ENCODE results near the gene PGM1. TPM values are rescaled to one million over a fixed set of nuclear protein-coding genes. Genes with fewer than 3 reads are reported as not detected.

Gene PGM1
- total RNA-seq, 4 donors from 2014 or later = 43.1 to 77.2 (median 47.4) TPM

GRCh38 chr1:63665410-63665809, 72.2 kb downstream of the PGM1 start:
- Histone ChIP-seq H3K27ac (peak overlapping the region; percentile 7 to 65 (median 51)), H3K4me1 (peaks cover 12 to 71% (median 34%) of the 10 kb centered on the region in 3 donors), H3K36me3 (peaks cover 0 to 2% (median 0%) of the 10 kb centered on the region in 3 donors), H3K4me3 (no peak overlapping the region), H3K27me3 (no peaks in the 10 kb centered on the region), H3K9me3 (no peaks in the 10 kb centered on the region)
- WGBS, 2 donors = 80% methylated on average over 1 of the region's 3 CpGs
- intact Hi-C loops (cut with DNase I) = no loop called here
- DNase-seq = no peak
- TF ChIP-seq, protein P1, sequence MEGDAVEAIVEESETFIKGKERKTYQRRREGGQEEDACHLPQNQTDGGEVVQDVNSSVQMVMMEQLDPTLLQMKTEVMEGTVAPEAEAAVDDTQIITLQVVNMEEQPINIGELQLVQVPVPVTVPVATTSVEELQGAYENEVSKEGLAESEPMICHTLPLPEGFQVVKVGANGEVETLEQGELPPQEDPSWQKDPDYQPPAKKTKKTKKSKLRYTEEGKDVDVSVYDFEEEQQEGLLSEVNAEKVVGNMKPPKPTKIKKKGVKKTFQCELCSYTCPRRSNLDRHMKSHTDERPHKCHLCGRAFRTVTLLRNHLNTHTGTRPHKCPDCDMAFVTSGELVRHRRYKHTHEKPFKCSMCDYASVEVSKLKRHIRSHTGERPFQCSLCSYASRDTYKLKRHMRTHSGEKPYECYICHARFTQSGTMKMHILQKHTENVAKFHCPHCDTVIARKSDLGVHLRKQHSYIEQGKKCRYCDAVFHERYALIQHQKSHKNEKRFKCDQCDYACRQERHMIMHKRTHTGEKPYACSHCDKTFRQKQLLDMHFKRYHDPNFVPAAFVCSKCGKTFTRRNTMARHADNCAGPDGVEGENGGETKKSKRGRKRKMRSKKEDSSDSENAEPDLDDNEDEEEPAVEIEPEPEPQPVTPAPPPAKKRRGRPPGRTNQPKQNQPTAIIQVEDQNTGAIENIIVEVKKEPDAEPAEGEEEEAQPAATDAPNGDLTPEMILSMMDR (IDR thresholded peaks at IDR 0.05) = no peak
- TF ChIP-seq POLR2A (IDR thresholded peaks at IDR 0.05) = no peak

GRCh38 chr1:63665824-63666223, 72.6 kb downstream of the PGM1 start:
- TF ChIP-seq POLR2A (IDR thresholded peaks at IDR 0.05) = no peak
- TF ChIP-seq, protein P1 (IDR thresholded peaks at IDR 0.05) = no peak
- Histone ChIP-seq H3K27ac (peak overlapping the region in 3 of 4 donors; percentile 1 to 62 (median 58)), H3K36me3 (no peaks in the 10 kb centered on the region), H3K4me1 (peaks cover 12 to 72% (median 34%) of the 10 kb centered on the region in 3 donors), H3K27me3 (no peaks in the 10 kb centered on the region), H3K4me3 (no peak overlapping the region), H3K9me3 (no peaks in the 10 kb centered on the region)
- DNase-seq = no peak
- 35 to 49% methylated on average over 3 of the region's 3 CpGs for WGBS, 2 donors
- intact Hi-C loops (cut with DNase I) = no loop called here

DNA sequence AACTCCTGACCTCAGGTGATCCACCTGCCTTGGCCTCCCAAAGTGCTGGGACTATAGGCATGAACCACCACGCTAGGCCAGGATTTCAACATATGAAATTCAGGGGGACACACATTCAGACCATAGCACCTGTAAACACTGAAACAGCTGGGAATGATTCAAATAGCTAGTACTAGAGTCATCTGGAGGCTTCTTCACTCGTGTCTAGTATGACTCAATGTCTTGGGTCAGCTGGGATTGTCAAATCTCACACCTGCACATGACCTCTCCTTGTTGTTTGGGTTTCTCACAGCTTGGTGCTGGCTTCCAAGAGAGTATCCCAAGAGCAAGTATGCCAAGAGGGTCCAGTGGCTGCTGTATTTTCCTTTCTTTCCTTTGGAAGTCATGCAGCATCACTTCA, 75.1 kb downstream of the PGM1 start:
- Histone ChIP-seq H3K4me3 (no peak overlapping the region), H3K27me3 (no peaks in the 10 kb centered on the region), H3K27ac (no peak overlapping the region), H3K36me3 (no peaks in the 10 kb centered on the region), H3K9me3 (no peaks in the 10 kb centered on the region), H3K4me1 (peaks cover 0 to 55% (median 23%) of the 10 kb centered on the region in 3 donors)
- intact Hi-C loops (cut with DNase I) = no loop called here
- 33 to 60% methylated on average over 1 of the region's 2 CpGs for WGBS, 2 donors
- TF ChIP-seq, protein P1 (IDR thresholded peaks at IDR 0.05) = no peak
- TF ChIP-seq POLR2A (IDR thresholded peaks at IDR 0.05) = no peak
- no peak for DNase-seq

- no peaks in the 10 kb centered on the region for H3K36me3 ChIP-seq
- intact Hi-C loops (cut with DNase I) = no loop called here
- peak overlapping the region; percentile 45 to 79 (median 76) for H3K27ac ChIP-seq
- 52 to 76% methylated on average over 9 to 13 of the region's 15 CpGs for WGBS, 2 donors
- DNase-seq = no peak
- H3K27me3 ChIP-seq = no peaks in the 10 kb centered on the region
- TF ChIP-seq, protein P1 (IDR thresholded peaks at IDR 0.05) = no peak
- no peak for TF ChIP-seq POLR2A (IDR thresholded peaks at IDR 0.05)
- H3K4me3 ChIP-seq = peak overlapping the region in 1 of 4 donors; percentile 18
- peaks cover under 1 to 55% (median 27%) of the 10 kb centered on the region in 3 donors for H3K4me1 ChIP-seq
- no peaks in the 10 kb centered on the region for H3K9me3 ChIP-seq
These were observed 76.1 kb downstream of the PGM1 start for GRCh38 chr1:63669151-63669961.

DNA sequence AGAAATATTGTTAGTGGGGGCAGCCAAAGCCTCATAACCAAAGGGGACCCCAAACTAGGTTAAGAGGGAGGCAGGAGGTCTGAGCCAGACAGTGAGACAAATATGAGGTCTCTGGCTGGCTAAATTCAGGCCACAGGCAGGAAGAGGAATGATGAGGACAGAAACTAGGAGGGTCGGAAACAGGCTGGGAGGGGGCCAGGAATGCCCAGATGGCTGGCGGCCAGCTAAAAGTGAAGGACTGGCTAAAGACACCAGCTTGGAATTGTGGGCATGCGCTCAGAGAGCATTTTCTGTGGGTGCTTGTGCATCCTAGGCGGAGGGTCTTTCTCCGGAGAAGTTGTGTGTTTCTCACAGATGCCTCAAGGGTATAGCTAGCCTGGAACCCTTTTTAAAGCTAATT, 77.0 kb downstream of the PGM1 start:
- peak overlapping the region; percentile 45 to 79 (median 76) for H3K27ac ChIP-seq
- H3K4me1 ChIP-seq = peaks cover 8 to 55% (median 36%) of the 10 kb centered on the region in 3 donors
- 74 to 83% methylated on average over 3 to 5 of the region's 5 CpGs for whole genome bisulfite sequencing, 2 donors
- no peak overlapping the region for H3K4me3 ChIP-seq
- intact Hi-C loops (cut with DNase I) = no loop called here
- H3K9me3 ChIP-seq = no peaks in the 10 kb centered on the region
- H3K27me3 ChIP-seq = no peaks in the 10 kb centered on the region
- TF ChIP-seq POLR2A (IDR thresholded peaks at IDR 0.05) = no peak
- TF ChIP-seq, protein P1 (IDR thresholded peaks at IDR 0.05) = no peak
- no peak for DNase-seq
- H3K36me3 ChIP-seq = no peaks in the 10 kb centered on the region
